MG63 (cell line): Measurements from ENCODE around the gene C1QTNF6. TPM values are rescaled to one million over a fixed set of nuclear protein-coding genes. Genes with fewer than 3 reads are reported as not detected.

Source experiments
- DNase-seq: peaks from one replicate; pipeline ENCODE4 v3.0.0-alpha.2; 2020
- H3K27me3 ChIP-seq: fragments of 250-450 bp; sonication (Bioruptor Pico); 2 replicates; pipeline ENCODE4 v1.5.1; 2020; ENCODE audit warnings: mild to moderate bottlenecking, moderate library complexity
- H3K36me3 ChIP-seq: fragments of 250-450 bp; sonication (Bioruptor Pico); 2 replicates; pipeline ENCODE4 v1.5.1; 2020; ENCODE audit warnings: mild to moderate bottlenecking, moderate library complexity
- H3K4me3 ChIP-seq: fragments of 250-450 bp; sonication (Bioruptor Pico); 2 replicates; pipeline ENCODE4 v1.5.1; 2020; ENCODE audit warnings: mild to moderate bottlenecking, moderate library complexity
- H3K9me3 ChIP-seq: fragments of 250-450 bp; sonication (Bioruptor Pico); 2 replicates; pipeline ENCODE4 v1.5.1; 2020; ENCODE audit warnings: mild to moderate bottlenecking, moderate library complexity
- total RNA-seq: library from RNA; depleted of rRNA; stranded (reverse); fragments of >200 nt; shearing (Covaris generic); gene quantifications from 2 replicates; pipeline ENCODE4 v1.2.3, GENCODE V29; 2014; ENCODE audit warnings: low replicate concordance

Gene C1QTNF6
- total RNA-seq, 1 experiment from 2014 or later: 3.9 TPM

GRCh38 chr22:37226087-37226486, 38.0 kb upstream of the C1QTNF6 start:
- H3K36me3 ChIP-seq: no peaks in the 10 kb centered on the region
- H3K27me3 ChIP-seq: no peaks in the 10 kb centered on the region
- no peak overlapping the region for H3K4me3 ChIP-seq
- DNase-seq: no peak
- no peaks in the 10 kb centered on the region for H3K9me3 ChIP-seq

GRCh38 chr22:37225481-37225880, 37.4 kb upstream of the C1QTNF6 start:
- no peaks in the 10 kb centered on the region for H3K36me3 ChIP-seq
- DNase-seq: no peak
- no peak overlapping the region for H3K4me3 ChIP-seq
- H3K27me3 ChIP-seq: no peaks in the 10 kb centered on the region
- H3K9me3 ChIP-seq: no peaks in the 10 kb centered on the region

GRCh38 chr22:37224757-37225420, 36.8 kb upstream of the C1QTNF6 start:
- Histone ChIP-seq H3K9me3 (no peaks in the 10 kb centered on the region), H3K4me3 (no peak overlapping the region), H3K27me3 (no peaks in the 10 kb centered on the region), H3K36me3 (no peaks in the 10 kb centered on the region)
- no peak for DNase-seq

- DNase-seq: no peak
- Histone ChIP-seq H3K36me3 (no peaks in the 10 kb centered on the region), H3K9me3 (no peaks in the 10 kb centered on the region), H3K27me3 (no peaks in the 10 kb centered on the region), H3K4me3 (no peak overlapping the region)
Measured at GRCh38 chr22:37223965-37224551, 36.0 kb upstream of the C1QTNF6 start.

- H3K4me3 ChIP-seq: no peak overlapping the region
- no peaks in the 10 kb centered on the region for H3K36me3 ChIP-seq
- H3K9me3 ChIP-seq: no peaks in the 10 kb centered on the region
- H3K27me3 ChIP-seq: no peaks in the 10 kb centered on the region
- DNase-seq: no peak
Measured at GRCh38 chr22:37222440-37222971, 34.5 kb upstream of the C1QTNF6 start.

- H3K4me3 ChIP-seq: no peak overlapping the region
- no peaks in the 10 kb centered on the region for H3K9me3 ChIP-seq
- no peak for DNase-seq
- H3K27me3 ChIP-seq: no peaks in the 10 kb centered on the region
- no peaks in the 10 kb centered on the region for H3K36me3 ChIP-seq
Measured at GRCh38 chr22:37221424-37222333, 33.6 kb upstream of the C1QTNF6 start.

- Histone ChIP-seq H3K4me3 (no peak overlapping the region), H3K27me3 (no peaks in the 10 kb centered on the region), H3K9me3 (no peaks in the 10 kb centered on the region), H3K36me3 (no peaks in the 10 kb centered on the region)
- DNase-seq: no peak
Measured at GRCh38 chr22:37220543-37220981, 32.5 kb upstream of the C1QTNF6 start.

GRCh38 chr22:37219533-37219932, 31.5 kb upstream of the C1QTNF6 start:
- H3K9me3 ChIP-seq: no peaks in the 10 kb centered on the region
- H3K27me3 ChIP-seq: no peaks in the 10 kb centered on the region
- no peaks in the 10 kb centered on the region for H3K36me3 ChIP-seq
- DNase-seq: no peak
- no peak overlapping the region for H3K4me3 ChIP-seq

GRCh38 chr22:37218771-37219411, 30.8 kb upstream of the C1QTNF6 start:
- Histone ChIP-seq H3K27me3 (no peaks in the 10 kb centered on the region), H3K9me3 (no peaks in the 10 kb centered on the region), H3K4me3 (no peak overlapping the region), H3K36me3 (no peaks in the 10 kb centered on the region)
- no peak for DNase-seq

GRCh38 chr22:37218399-37218770, 30.3 kb upstream of the C1QTNF6 start:
- H3K27me3 ChIP-seq: no peaks in the 10 kb centered on the region
- no peak for DNase-seq
- H3K9me3 ChIP-seq: no peaks in the 10 kb centered on the region
- H3K36me3 ChIP-seq: no peaks in the 10 kb centered on the region
- H3K4me3 ChIP-seq: no peak overlapping the region

- Histone ChIP-seq H3K27me3 (no peaks in the 10 kb centered on the region), H3K4me3 (no peak overlapping the region), H3K9me3 (no peaks in the 10 kb centered on the region), H3K36me3 (no peaks in the 10 kb centered on the region)
- DNase-seq: no peak
Measured at GRCh38 chr22:37215890-37216289, 27.8 kb upstream of the C1QTNF6 start.

- Histone ChIP-seq H3K9me3 (no peaks in the 10 kb centered on the region), H3K4me3 (no peak overlapping the region), H3K36me3 (no peaks in the 10 kb centered on the region), H3K27me3 (no peaks in the 10 kb centered on the region)
- no peak for DNase-seq
Measured at GRCh38 chr22:37214731-37215030, 26.6 kb upstream of the C1QTNF6 start.

- Histone ChIP-seq H3K9me3 (no peaks in the 10 kb centered on the region), H3K27me3 (no peaks in the 10 kb centered on the region), H3K4me3 (no peak overlapping the region), H3K36me3 (no peaks in the 10 kb centered on the region)
- no peak for DNase-seq
Measured at GRCh38 chr22:37213941-37214730, 26.1 kb upstream of the C1QTNF6 start.

GRCh38 chr22:37213218-37213855, 25.3 kb upstream of the C1QTNF6 start:
- no peak for DNase-seq
- Histone ChIP-seq H3K9me3 (no peaks in the 10 kb centered on the region), H3K36me3 (no peaks in the 10 kb centered on the region), H3K4me3 (no peak overlapping the region), H3K27me3 (no peaks in the 10 kb centered on the region)

- H3K4me3 ChIP-seq: no peak within 1 kb of the TSS
- no peak for DNase-seq
- H3K27me3 ChIP-seq: no peaks in the 10 kb centered on the region
- no peaks in the 10 kb centered on the region for H3K9me3 ChIP-seq
- H3K36me3 ChIP-seq: no peaks in the 10 kb centered on the region
Measured at GRCh38 chr22:37212174-37212906, 24.3 kb upstream of the C1QTNF6 start, which contains the start of gene SSTR3. Gene SSTR3, minus strand, starts transcription at chr22:37212477. Its CDS starts 4,674 bp downstream, at chr22:37207803.
